Measurements from ENCODE around the gene TTBK1.

- no peak for TF ChIP-seq POLR2AphosphoS5 (IDR thresholded peaks at IDR 0.05; ENCODE audit: low read length)
- no peak for TF ChIP-seq ELK1 (IDR thresholded peaks at IDR 0.05; ENCODE audit: low read depth, low read length)
- no peak for TF ChIP-seq FOXM1 (IDR thresholded peaks at IDR 0.05; ENCODE audit: low read depth, low read length)
- TF ChIP-seq CTCF (IDR thresholded peaks at IDR 0.05 in 2 of 3, conservative IDR thresholded peaks at IDR 0.05 in 1 of 3; ENCODE audit: control insufficient read depth in 2 of 3, extremely low read depth in 1 of 3, insufficient read depth in 1 of 3, low read depth in 3 of 3, low read length in 3 of 3) = no peak
- TF ChIP-seq EZH2 (IDR thresholded peaks at IDR 0.05; ENCODE audit: borderline replicate concordance, control insufficient read depth, low read depth, low read length) = no peak
- TF ChIP-seq SRF (IDR thresholded peaks at IDR 0.05; ENCODE audit: low read depth in 2 of 2, low read length in 2 of 2) = no peak
- no peak for TF ChIP-seq CHD4 (IDR thresholded peaks at IDR 0.05)
- TF ChIP-seq DPF2 (IDR thresholded peaks at IDR 0.05) = no peak
- TF ChIP-seq CREM (IDR thresholded peaks at IDR 0.05; ENCODE audit: low read depth) = no peak
- TF ChIP-seq JUNB (IDR thresholded peaks at IDR 0.05) = no peak
- TF ChIP-seq CHD2 (IDR thresholded peaks at IDR 0.05; ENCODE audit: borderline replicate concordance, low read depth, low read length) = no peak
These were observed 38.8 kb upstream of the TTBK1 start for GRCh38 chr6:43204271-43205105.

Data from GM12878 (cell line).